GM10266 (cell line): ENCODE results near the gene TMEM184A.

Experiments used
- DNase-seq: peaks from one replicate; pipeline ENCODE4 v3.0.0; 2012; ENCODE audit errors: extremely low spot score
- CTCF ChIP-seq: IDR thresholded peaks from 2 replicates; pipeline ENCODE4 v1.5.1; 2012; ENCODE audit warnings: mild to moderate bottlenecking, low read depth; ENCODE audit not compliant: control insufficient read depth, insufficient read depth; ENCODE audit errors: missing control alignments

TMEM184A gene

GRCh38 chr7:1564603-1565022 lies 8.6 kb upstream of the TMEM184A start:
- no peak for DNase-seq

DNA sequence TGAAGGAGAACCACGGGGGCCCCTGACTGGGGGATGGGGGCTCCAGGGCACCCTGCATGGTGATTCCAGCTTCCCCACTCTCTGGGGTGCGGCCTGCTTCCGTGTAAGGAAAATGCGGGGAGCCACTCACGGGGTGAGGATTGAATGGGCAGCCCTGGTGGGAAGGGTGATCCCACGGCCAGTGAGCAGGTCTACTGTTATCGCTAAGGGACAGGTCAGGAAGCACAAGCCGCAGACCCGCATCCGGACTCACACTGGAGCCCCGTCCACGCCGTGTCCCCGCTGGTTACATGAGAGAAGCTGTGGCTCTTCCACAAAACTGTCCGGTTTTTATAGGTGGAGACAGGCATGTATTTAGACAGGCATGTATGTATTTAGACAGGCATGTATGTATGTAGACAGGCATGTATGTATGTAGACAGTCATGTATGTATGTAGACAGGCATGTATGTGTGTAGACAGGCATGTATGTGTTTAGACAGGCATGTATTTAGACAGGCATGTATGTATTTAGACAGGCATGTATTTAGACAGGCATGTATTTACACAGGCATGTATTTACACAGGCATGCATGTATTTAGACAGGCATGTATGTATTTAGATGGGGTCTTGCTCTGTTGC lies 8.1 kb upstream of the TMEM184A start:
- no peak for DNase-seq
- TF ChIP-seq CTCF = no peak

More at GRCh38 chr7:1564603-1565022, 8.6 kb upstream of the TMEM184A start:
- TF ChIP-seq CTCF = no peak

DNA sequence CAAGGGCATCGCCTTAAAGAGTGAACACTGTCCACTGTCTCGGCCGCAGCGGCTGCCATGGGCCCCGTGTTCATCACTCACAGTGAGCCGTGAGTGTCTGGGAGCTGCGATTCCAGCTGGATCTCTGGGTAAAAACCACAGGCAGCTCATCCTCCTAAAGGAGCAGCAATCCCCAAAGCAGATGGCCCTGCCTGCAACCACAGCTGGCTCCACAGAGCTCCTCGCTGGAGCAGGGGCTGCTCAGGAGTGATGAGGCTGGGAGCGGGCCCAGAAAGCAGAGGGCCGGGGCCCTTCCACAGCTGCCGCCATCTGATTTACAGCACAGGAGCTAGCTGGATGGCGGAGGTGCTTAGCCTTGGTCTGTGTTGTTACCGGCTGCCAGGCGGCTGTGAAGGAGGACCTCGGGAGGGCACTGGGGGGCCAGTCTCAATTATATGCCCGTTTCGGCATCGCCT lies 6.6 kb upstream of the TMEM184A start:
- TF ChIP-seq CTCF = no peak
- no peak for DNase-seq

- no peak for TF ChIP-seq CTCF
- DNase-seq = no peak
Measured at GRCh38 chr7:1562116-1562515, 6.1 kb upstream of the TMEM184A start.

- TF ChIP-seq CTCF = no peak
- DNase-seq = no peak
Measured at GRCh38 chr7:1561036-1561940, 5.3 kb upstream of the TMEM184A start.

- no peak for DNase-seq
Measured at GRCh38 chr7:1560620-1561031, 4.6 kb upstream of the TMEM184A start.

More at GRCh38 chr7:1560620-1561031, 4.6 kb upstream of the TMEM184A start:
- no peak for TF ChIP-seq CTCF
